Thymus (tissue), 11 donors: Measurements from ENCODE around the gene ACKR1. TPM values are rescaled to one million over a fixed set of nuclear protein-coding genes. Genes with fewer than 3 reads are reported as not detected.

Experiments used
- DNase-seq, 9 donors: peaks; one replicate each; pipeline ENCODE4 v3.0.0-alpha.2; 2013; ENCODE audit warnings: low spot score in 9 of 9, low read depth in 6 of 9, missing footprints in 1 of 9
- H3K27ac ChIP-seq, 2 donors: one replicate each; pipeline ENCODE4 v1.5.1; 2013; ENCODE audit warnings: control low read depth in 1 of 2, low read depth in 1 of 2, low read length in 1 of 2, mild to moderate bottlenecking in 1 of 2, moderate library complexity in 1 of 2
- H3K27me3 ChIP-seq, 2 donors: one replicate each; pipeline ENCODE4 v1.5.1; 2013; ENCODE audit warnings: low read length in 1 of 2; ENCODE audit not compliant: control insufficient read depth in 2 of 2, insufficient read depth in 1 of 2
- H3K36me3 ChIP-seq, 2 donors: one replicate each; pipeline ENCODE4 v1.5.1; 2013; ENCODE audit warnings: low read length in 1 of 2, mild to moderate bottlenecking in 1 of 2, moderate library complexity in 1 of 2; ENCODE audit not compliant: control insufficient read depth in 2 of 2, insufficient read depth in 2 of 2
- H3K4me1 ChIP-seq, 2 donors: one replicate each; pipeline ENCODE4 v1.5.1; 2013; ENCODE audit warnings: low read length in 2 of 2; ENCODE audit not compliant: control insufficient read depth in 2 of 2, insufficient read depth in 2 of 2
- H3K4me3 ChIP-seq, 2 donors: one replicate each; pipeline ENCODE4 v1.5.1; 2013; ENCODE audit warnings: low read length in 2 of 2, control low read depth in 1 of 2, mild to moderate bottlenecking in 1 of 2
- H3K9me3 ChIP-seq, 2 donors: one replicate each; pipeline ENCODE4 v1.5.1; 2013; ENCODE audit warnings: low read length in 1 of 2, mild to moderate bottlenecking in 1 of 2; ENCODE audit not compliant: control insufficient read depth in 2 of 2, insufficient read depth in 1 of 2
- WGBS: extraction: QIAGEN DNeasy Blood & Tissue Kit; methylation state at CpG from one replicate; pipeline ENCODE4 v1.1.7; 2013; 5-methylcytosine and 5-hydroxymethylcytosine counted together
- polyA plus RNA-seq: library from polyadenylated mRNA; stranded (reverse); fragments of 200-250 nt; gene quantifications from one replicate; pipeline ENCODE4 v1.2.3, GENCODE V29; 2013
- total RNA-seq: library from RNA; stranded (reverse); fragments of 120-200 nt; gene quantifications from one replicate; pipeline ENCODE4 v1.2.4, GENCODE V29; 2013
- donor health status: healthy.

The ACKR1 gene
- total and polyA plus RNA-seq, 2 donors: 11.6 to 44.4 TPM

DNA sequence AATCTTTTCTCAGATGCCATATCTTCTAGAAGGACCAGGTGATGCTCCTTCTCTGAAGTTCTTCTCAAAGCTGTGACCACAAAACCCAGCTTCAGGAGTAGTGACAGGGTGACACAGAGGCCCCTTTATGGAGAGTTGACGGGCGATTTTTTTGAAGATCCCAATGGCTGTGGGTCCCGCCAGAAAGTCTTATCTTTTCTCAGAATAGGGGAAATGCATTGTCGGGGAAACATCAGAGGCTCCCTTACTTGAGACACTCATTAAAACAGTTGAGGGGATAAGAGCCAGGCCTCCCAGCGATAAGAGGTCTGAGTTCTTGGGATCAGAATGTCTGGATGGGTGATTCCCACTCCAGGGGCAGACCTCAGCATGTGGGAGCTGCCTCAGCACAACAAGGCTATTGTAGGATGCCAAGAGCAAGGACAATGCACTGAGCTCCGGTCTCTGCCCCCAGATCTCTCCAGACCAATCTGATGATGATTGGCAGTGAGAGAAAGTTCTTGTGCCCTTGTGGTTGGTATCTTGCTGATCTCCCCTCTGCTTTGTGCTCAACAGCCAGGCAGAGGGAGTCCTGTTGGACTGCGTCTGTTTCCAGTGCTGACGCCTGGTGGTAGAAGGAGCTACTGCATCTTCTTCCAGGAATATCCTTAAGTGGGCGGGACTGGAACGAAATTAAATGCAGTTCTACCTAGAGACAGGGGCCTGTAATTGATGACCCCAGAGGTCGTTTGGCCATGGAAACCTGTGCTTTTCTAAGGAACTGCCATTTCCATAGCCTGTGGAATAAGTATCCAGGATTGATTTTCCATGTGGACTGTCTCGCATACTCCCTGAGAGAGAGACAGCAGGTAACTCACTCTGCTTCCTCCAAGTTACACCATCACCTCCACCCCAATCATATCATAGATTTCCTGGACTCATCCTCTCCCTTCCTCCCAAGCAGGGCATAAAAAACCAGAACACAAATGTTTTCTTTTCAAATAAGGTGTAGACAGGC is 6.8 kb upstream of the ACKR1 start:
- H3K27me3 ChIP-seq: no peaks in the 10 kb centered on the region
- H3K9me3 ChIP-seq: no peaks in the 10 kb centered on the region
- 34% methylated on average over 12 of the region's 12 CpGs for WGBS
- peaks cover 3 to 40% of the 10 kb centered on the region in 2 donors for H3K4me1 ChIP-seq
- no peak overlapping the region for H3K4me3 ChIP-seq
- DNase-seq: peak in 8 of 9 donors; percentile 27 to 78 (median 53)
- H3K36me3 ChIP-seq: no peaks in the 10 kb centered on the region
- H3K27ac ChIP-seq: peak overlapping the region in 1 of 2 donors; percentile 55

- peaks cover 3 to 40% of the 10 kb centered on the region in 2 donors for H3K4me1 ChIP-seq
- peaks cover 0 to 2% of the 10 kb centered on the region in 2 donors for H3K27me3 ChIP-seq
- no peaks in the 10 kb centered on the region for H3K36me3 ChIP-seq
- H3K27ac ChIP-seq: no peak overlapping the region
- H3K9me3 ChIP-seq: no peaks in the 10 kb centered on the region
- 94% methylated on average over 5 of the region's 5 CpGs for WGBS
- DNase-seq: no peak
- H3K4me3 ChIP-seq: no peak overlapping the region
These were observed 4.8 kb upstream of the ACKR1 start for GRCh38 chr1:159199901-159200300.

DNA sequence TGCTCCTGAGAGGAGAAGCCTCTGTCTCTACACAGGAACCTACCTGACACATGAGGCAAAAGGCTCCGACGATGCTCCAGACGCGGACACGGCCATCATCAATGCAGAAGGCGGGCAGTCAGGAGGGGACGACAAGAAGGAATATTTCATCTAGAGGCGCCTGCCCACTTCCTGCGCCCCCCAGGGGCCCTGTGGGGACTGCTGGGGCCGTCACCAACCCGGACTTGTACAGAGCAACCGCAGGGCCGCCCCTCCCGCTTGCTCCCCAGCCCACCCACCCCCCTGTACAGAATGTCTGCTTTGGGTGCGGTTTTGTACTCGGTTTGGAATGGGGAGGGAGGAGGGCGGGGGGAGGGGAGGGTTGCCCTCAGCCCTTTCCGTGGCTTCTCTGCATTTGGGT is 3.9 kb upstream of the ACKR1 start:
- Histone ChIP-seq H3K27ac (no peak overlapping the region), H3K4me1 (peaks cover 3 to 40% of the 10 kb centered on the region in 2 donors), H3K9me3 (no peaks in the 10 kb centered on the region), H3K36me3 (no peaks in the 10 kb centered on the region), H3K27me3 (peaks cover 0 to 7% of the 10 kb centered on the region in 2 donors), H3K4me3 (no peak overlapping the region)
- WGBS: 32% methylated on average over 18 of the region's 18 CpGs
- peak in 2 of 9 donors; percentile 21 to 40 for DNase-seq

GRCh38 chr1:159201642-159202041 is 3.0 kb upstream of the ACKR1 start:
- Histone ChIP-seq H3K27me3 (peaks cover 0 to 11% of the 10 kb centered on the region in 2 donors), H3K9me3 (no peaks in the 10 kb centered on the region), H3K27ac (no peak overlapping the region), H3K36me3 (no peaks in the 10 kb centered on the region), H3K4me1 (peaks cover 3 to 37% of the 10 kb centered on the region in 2 donors), H3K4me3 (no peak overlapping the region)
- 23% methylated on average over 5 of the region's 5 CpGs for WGBS
- DNase-seq: no peak

DNA sequence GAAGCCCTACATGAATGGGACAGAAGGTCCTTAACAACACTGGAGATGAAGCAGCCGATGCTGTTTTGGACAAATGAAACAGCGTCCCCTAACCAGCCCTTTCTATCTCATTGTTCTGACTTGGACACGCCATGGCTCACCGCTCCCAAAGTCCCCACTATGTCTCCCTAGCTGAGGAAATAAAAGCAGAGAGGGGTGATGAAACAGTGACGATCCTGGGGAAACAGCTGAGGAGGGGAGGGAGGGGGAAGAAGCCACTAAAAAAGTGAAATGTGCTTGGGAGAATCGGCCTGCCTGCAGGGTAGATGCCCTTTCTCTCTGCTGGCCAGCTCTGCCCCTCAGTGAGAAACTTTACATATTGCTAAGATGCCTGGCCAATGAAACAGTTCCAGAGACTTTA is 1.1 kb upstream of the ACKR1 start:
- Histone ChIP-seq H3K9me3 (no peaks in the 10 kb centered on the region), H3K36me3 (no peaks in the 10 kb centered on the region), H3K4me3 (no peak overlapping the region), H3K4me1 (peaks cover 0 to 19% of the 10 kb centered on the region in 2 donors), H3K27me3 (peaks cover 0 to 27% of the 10 kb centered on the region in 2 donors), H3K27ac (no peak overlapping the region)
- no peak for DNase-seq
- 83% methylated on average over 6 of the region's 6 CpGs for WGBS

DNA sequence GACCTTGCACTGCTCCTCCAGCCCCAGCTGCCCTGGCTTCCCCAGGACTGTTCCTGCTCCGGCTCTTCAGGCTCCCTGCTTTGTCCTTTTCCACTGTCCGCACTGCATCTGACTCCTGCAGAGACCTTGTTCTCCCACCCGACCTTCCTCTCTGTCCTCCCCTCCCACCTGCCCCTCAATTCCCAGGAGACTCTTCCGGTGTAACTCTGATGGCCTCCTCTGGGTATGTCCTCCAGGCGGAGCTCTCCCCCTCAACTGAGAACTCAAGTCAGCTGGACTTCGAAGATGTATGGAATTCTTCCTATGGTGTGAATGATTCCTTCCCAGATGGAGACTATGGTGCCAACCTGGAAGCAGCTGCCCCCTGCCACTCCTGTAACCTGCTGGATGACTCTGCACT is 550 bp downstream of the ACKR1 start:
- Histone ChIP-seq H3K4me1 (peaks cover 0 to 15% of the 10 kb centered on the region in 2 donors), H3K4me3 (no peak overlapping the region), H3K27ac (no peak overlapping the region), H3K36me3 (no peaks in the 10 kb centered on the region), H3K9me3 (no peaks in the 10 kb centered on the region), H3K27me3 (peaks cover 0 to 33% of the 10 kb centered on the region in 2 donors)
- DNase-seq: no peak
- WGBS: 92% methylated on average over 6 of the region's 6 CpGs

GRCh38 chr1:159206110-159206509 is 1.4 kb downstream of the ACKR1 start:
- Histone ChIP-seq H3K27ac (no peak overlapping the region), H3K27me3 (peaks cover 0 to 36% of the 10 kb centered on the region in 2 donors), H3K36me3 (no peaks in the 10 kb centered on the region), H3K9me3 (no peaks in the 10 kb centered on the region), H3K4me3 (no peak overlapping the region), H3K4me1 (peaks cover 0 to 14% of the 10 kb centered on the region in 2 donors)
- no peak for DNase-seq
- 93% methylated on average over 4 of the region's 4 CpGs for WGBS

GRCh38 chr1:159207080-159207479 is 2.4 kb downstream of the ACKR1 start:
- Histone ChIP-seq H3K27ac (no peak overlapping the region), H3K4me3 (no peak overlapping the region), H3K9me3 (no peaks in the 10 kb centered on the region), H3K27me3 (peaks cover 0 to 37% of the 10 kb centered on the region in 2 donors), H3K36me3 (no peaks in the 10 kb centered on the region), H3K4me1 (peaks cover 0 to 4% of the 10 kb centered on the region in 2 donors)
- DNase-seq: no peak
- 90% methylated on average over 5 of the region's 5 CpGs for WGBS

DNA sequence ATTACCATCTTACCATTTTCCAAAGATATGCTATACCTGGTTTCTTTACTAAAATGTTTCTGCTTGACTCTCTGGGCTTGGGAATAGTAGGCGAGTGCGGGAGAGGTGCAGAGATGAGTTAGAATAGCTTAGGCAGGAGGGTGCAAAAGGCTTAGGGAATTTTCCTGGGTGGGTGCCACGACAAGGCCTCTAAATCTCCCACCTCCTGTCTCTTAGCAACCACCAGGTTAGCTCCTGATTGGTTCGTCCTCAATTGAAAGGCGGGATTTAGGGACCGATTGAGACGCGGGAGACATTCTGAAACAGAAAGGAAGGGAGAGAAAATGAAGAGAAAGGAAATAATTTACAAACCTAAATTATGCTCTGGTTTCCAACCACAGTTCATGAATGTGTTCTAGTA is 3.1 kb downstream of the ACKR1 start:
- peaks cover 0 to 39% of the 10 kb centered on the region in 2 donors for H3K27me3 ChIP-seq
- no peaks in the 10 kb centered on the region for H3K4me1 ChIP-seq
- H3K36me3 ChIP-seq: no peaks in the 10 kb centered on the region
- H3K4me3 ChIP-seq: no peak overlapping the region
- H3K9me3 ChIP-seq: no peaks in the 10 kb centered on the region
- H3K27ac ChIP-seq: no peak overlapping the region
- WGBS: 47% methylated on average over 8 of the region's 8 CpGs
- DNase-seq: no peak
